NCI-H2227 (cell line): ENCODE results near the gene TNFSF12.

ENCODE experiments used
- DNase-seq: peaks from one replicate; lab custom pipeline; 2025; ENCODE audit not compliant: unreplicated experiment; lab: John Stamatoyannopoulos, UW

Gene TNFSF12, protein sequence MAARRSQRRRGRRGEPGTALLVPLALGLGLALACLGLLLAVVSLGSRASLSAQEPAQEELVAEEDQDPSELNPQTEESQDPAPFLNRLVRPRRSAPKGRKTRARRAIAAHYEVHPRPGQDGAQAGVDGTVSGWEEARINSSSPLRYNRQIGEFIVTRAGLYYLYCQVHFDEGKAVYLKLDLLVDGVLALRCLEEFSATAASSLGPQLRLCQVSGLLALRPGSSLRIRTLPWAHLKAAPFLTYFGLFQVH

DNA sequence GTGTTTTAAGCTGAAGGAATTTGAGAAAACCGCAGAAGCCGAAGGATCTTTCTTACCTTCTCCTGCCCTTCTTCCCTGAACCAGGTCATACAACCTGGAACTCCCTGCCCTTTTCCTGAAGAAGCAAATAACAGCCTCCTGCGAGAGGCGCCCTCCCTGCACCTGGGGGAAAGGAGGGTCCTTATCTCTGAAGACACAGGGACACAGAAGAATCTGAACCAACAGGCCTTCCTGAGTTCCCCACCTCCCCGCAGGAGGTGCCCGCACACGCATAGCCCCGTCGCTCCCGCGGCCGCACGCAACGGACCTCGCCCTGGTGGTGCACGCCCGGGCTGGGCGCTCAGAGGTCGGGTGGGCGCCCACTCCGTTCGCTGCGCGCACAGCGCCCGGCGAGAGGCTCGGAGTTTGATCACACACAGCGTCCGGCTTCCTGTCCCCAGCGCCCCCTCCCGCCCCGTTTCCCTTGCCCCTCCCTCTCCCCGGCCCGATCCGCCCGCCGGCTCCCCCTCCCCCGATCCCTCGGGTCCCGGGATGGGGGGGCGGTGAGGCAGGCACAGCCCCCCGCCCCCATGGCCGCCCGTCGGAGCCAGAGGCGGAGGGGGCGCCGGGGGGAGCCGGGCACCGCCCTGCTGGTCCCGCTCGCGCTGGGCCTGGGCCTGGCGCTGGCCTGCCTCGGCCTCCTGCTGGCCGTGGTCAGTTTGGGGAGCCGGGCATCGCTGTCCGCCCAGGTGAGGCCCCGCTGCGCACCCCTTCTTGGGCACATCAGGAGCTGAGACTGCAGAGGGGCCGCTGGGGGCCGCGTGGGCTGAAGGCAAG is at the start of gene TNFSF12:
TSS of gene TNFSF12 (plus strand) at position 474 of the 816 bp plus-strand sequence. CDS start at position 570, 96 bp downstream.
- DNase-seq, result peak; percentile 30

DNA sequence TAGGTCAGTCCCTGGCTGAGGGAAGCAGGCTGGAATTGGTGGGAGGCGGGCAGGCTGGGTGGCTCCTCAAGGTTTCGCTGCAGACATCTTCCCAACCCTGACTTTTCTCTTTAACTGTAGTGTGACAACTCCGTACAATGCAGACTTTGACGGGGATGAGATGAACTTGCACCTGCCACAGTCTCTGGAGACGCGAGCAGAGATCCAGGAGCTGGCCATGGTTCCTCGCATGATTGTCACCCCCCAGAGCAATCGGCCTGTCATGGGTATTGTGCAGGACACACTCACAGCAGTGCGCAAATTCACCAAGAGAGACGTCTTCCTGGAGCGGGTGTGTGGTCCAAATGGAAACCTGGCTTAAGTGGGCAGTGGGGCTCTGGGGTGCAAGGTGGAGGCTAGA is 49.7 kb upstream of the TNFSF12 start:
- DNase-seq, result no peak

DNA sequence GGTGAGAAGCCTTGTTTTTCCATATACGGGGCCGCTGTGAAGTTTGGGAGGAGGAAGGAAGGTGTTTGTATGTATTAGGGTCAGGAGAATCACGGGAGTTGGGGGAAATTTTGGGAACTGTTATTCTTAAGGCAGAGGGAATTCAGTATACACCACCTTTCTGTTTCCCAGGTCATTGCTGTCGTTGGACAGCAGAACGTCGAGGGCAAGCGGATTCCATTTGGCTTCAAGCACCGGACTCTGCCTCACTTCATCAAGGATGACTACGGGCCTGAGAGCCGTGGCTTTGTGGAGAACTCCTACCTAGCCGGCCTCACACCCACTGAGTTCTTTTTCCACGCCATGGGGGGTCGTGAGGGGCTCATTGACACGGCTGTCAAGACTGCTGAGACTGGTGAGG is 47.1 kb upstream of the TNFSF12 start:
- no peak for DNase-seq

DNA sequence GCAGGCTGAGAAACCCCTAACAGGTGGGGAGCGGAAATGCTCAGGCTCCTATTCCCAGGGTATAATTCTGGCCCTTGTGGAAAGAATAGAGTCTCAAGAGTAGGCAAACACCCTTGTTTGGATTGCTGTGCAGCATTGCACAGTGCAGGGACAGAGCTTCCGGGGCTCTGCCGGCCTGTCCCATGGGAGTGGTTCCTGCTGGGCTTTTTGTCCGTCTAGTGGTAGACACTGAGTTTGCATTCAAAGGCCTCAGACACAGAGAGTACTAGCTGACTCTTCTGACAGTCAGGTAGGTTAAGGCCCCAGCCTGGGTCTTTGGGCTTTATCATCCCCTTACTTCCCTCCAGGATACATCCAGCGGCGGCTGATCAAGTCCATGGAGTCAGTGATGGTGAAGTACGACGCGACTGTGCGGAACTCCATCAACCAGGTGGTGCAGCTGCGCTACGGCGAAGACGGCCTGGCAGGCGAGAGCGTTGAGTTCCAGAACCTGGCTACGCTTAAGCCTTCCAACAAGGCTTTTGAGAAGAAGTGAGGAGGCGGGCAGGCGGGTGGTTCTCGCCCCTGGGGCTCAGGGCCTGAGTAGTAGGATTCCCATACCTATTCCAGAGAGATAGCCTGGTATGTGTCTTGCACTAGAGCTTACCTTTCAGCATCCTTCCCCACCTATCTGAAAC is 46.5 kb upstream of the TNFSF12 start:
- DNase-seq, result no peak

DNA sequence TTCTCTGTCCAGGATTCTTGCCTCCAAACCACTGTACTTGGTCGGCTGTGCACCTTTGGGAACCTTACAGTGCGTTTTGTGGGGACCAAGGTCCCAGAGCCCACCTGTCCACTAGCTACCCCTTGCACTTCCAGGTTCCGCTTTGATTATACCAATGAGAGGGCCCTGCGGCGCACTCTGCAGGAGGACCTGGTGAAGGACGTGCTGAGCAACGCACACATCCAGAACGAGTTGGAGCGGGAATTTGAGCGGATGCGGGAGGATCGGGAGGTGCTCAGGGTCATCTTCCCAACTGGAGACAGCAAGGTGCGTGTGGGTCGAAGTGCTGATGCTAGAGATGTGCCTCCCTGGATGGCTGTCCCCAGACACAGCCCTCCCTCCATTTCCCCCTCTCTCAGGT is 45.9 kb upstream of the TNFSF12 start:
- no peak for DNase-seq

DNA sequence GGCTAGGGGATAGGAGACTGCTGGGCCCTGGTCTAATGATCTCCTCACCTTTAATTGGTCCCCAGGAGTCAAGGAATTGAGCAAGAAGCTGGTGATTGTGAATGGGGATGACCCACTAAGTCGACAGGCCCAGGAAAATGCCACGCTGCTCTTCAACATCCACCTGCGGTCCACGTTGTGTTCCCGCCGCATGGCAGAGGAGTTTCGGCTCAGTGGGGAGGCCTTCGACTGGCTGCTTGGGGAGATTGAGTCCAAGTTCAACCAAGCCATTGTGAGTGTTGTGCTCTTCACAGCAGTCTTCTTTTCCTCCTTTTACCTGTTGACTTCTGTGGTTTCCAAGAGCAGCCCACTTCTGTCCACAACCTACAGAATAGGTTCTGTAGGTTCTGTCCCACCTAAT is 45.3 kb upstream of the TNFSF12 start:
- DNase-seq, result no peak

DNA sequence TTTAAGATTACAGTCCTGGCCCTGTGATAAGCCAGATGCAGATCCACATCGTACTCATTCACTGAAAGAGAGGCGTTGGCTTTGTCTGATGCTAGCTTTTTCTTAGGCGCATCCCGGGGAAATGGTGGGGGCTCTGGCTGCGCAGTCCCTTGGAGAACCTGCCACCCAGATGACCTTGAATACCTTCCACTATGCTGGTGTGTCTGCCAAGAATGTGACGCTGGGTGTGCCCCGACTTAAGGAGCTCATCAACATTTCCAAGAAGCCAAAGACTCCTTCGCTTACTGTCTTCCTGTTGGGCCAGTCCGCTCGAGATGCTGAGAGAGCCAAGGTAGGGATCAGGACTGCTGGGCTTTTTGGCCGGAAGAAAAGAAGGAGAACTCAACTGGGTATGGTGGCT is 40.7 kb upstream of the TNFSF12 start:
- DNase-seq, result no peak

DNA sequence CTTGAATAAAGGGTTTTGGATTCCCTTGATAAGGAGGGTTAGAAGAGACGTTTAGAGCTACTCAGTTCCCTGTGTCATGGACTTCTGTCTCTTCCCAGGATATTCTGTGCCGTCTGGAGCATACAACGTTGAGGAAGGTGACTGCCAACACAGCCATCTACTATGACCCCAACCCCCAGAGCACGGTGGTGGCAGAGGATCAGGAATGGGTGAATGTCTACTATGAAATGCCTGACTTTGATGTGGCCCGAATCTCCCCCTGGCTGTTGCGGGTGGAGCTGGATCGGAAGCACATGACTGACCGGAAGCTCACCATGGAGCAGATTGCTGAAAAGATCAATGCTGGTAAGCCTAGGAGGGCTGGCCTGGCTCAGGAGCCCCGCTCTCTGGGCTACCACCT is 40.0 kb upstream of the TNFSF12 start:
- no peak for DNase-seq

DNA sequence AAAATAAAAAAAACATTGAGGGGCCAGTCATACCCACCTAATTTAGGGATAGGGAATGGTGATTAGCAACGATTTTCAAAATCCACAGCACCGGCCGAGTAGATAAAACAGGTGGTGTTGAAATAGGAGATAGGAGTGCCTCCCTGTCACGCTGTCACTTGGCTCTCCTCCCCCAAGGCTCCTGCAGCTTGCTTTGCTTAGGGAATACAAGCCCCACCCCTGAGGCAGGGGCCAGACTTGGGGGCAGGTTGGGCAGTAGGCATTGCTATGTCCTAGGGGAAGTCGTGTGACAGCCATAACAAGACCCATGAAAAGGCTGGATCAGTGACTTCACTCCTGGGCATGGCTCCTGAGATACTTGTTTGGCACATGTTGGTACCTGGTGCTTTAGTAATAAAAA is 38.9 kb upstream of the TNFSF12 start:
- no peak for DNase-seq

DNA sequence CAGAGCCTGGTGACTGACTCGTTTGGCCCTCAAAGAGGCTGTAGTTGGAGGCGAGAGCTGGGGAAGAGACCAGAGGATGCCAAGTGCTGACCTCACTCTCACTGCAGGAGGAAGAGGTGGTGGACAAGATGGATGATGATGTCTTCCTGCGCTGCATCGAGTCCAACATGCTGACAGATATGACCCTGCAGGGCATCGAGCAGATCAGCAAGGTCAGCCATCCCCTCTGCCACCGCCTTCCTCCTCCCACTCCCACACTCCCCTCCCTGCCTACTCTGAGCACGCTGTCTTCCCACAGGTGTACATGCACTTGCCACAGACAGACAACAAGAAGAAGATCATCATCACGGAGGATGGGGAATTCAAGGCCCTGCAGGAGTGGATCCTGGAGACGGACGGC is 37.8 kb upstream of the TNFSF12 start:
- DNase-seq, result no peak

DNA sequence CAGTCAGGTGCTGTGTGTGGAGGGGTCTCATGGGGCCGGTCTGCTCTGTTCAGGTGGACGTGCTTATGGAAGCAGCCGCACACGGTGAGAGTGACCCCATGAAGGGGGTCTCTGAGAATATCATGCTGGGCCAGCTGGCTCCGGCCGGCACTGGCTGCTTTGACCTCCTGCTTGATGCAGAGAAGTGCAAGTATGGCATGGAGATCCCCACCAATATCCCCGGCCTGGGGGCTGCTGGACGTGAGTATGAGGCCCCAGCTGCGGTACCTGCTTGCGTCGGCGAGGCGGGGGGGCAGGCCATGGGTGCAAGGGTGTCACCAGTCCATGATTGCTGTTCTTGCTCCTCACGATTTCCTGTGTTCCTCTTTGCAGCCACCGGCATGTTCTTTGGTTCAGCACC is 36.8 kb upstream of the TNFSF12 start:
- DNase-seq, result no peak

DNA sequence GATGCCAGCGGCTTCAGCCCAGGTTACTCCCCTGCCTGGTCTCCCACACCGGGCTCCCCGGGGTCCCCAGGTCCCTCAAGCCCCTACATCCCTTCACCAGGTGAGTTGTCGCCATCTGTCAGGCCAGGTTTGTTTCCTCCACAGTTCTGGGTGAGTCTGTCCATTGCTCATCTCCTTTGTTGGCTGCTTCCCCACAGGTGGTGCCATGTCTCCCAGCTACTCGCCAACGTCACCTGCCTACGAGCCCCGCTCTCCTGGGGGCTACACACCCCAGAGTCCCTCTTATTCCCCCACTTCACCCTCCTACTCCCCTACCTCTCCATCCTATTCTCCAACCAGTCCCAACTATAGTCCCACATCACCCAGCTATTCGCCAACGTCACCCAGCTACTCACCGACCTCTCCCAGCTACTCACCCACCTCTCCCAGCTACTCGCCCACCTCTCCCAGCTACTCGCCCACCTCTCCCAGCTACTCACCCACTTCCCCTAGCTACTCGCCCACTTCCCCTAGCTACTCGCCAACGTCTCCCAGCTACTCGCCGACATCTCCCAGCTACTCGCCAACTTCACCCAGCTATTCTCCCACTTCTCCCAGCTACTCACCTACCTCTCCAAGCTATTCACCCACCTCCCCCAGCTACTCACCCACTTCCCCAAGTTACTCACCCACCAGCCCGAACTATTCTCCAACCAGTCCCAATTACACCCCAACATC is 35.9 kb upstream of the TNFSF12 start:
- no peak for DNase-seq

DNA sequence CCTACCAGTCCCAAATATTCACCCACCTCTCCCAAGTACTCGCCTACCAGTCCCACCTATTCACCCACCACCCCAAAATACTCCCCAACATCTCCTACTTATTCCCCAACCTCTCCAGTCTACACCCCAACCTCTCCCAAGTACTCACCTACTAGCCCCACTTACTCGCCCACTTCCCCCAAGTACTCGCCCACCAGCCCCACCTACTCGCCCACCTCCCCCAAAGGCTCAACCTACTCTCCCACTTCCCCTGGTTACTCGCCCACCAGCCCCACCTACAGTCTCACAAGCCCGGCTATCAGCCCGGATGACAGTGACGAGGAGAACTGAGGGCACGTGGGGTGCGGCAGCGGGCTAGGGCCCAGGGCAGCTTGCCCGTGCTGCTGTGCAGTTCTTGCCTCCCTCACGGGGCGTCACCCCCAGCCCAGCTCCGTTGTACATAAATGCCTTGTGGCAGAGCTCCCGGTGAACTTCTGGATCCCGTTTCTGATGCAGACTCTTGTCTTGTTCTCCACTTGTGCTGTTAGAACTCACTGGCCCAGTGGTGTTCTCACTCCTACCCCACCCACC is 34.9 kb upstream of the TNFSF12 start:
- DNase-seq, result no peak

DNA sequence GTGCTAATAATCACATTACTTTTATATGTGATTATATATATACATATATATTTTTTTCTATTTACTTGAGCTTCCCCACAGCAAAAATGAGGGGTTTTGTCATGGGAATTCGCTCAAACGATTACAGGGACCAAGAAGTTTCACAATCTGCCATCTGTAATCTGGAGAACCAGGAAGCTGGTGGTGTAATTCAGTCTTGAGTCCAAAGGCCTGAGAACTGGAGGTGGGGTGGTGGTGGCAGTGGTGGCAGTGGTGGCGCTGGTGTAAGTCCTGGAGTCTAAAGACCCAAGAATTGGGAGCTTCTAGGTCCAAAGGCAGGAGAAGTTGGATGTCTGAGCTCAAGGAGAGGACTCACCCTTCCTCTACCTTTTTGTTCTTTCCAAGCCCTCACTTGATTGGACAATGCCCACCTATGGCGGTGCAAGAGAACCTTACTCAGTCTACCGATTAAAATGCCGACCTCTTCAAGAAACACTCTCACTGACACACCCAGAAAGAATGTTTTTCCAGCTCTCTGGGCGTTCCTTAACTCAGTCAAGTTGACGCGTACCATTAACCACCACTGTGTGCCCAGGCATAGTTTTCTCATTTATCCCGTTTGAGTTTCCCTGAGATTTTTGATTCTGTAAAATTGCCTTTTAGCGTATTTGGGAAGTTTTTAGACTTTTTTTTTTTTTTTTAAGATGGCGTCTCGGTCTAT is 32.8 kb upstream of the TNFSF12 start:
- no peak for DNase-seq

DNA sequence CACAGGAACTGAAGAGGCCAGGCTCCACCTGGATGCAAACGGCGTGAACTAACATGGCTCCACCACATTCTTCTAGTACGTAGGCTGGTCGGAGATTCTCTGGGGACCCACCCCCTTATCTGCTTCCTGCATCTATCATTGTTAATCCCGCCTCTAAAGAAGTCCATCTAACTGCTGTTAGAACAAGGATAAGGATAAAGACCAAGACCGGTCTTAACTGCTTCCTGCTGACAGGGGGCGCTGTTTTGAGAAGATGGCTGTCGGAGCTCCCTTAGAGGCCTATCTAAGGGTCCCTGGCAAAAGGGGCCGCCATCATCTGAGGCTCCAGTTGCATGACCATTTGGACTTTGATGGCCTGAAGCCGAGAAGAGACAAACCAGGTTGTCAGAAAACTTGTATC is 25.8 kb upstream of the TNFSF12 start:
- DNase-seq, result no peak

DNA sequence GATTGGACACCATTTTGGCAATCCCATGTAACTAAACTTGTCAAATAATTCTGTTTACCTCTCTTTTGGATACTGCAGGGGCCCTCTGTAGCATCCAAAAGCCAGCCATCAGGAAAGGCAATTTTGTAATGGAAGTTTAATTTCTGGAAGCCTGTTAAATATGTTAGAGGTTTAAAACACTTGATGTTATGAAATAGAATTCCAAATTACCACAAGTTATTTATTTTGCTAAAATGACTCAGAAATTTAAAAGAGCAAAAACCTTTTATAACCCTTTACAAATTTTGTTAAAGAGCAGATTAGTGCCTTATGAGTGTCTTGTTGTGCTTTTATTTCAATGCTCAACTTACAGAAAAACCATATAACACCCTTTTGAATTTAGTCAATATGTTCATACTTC is 20.0 kb upstream of the TNFSF12 start:
- DNase-seq, result no peak

DNA sequence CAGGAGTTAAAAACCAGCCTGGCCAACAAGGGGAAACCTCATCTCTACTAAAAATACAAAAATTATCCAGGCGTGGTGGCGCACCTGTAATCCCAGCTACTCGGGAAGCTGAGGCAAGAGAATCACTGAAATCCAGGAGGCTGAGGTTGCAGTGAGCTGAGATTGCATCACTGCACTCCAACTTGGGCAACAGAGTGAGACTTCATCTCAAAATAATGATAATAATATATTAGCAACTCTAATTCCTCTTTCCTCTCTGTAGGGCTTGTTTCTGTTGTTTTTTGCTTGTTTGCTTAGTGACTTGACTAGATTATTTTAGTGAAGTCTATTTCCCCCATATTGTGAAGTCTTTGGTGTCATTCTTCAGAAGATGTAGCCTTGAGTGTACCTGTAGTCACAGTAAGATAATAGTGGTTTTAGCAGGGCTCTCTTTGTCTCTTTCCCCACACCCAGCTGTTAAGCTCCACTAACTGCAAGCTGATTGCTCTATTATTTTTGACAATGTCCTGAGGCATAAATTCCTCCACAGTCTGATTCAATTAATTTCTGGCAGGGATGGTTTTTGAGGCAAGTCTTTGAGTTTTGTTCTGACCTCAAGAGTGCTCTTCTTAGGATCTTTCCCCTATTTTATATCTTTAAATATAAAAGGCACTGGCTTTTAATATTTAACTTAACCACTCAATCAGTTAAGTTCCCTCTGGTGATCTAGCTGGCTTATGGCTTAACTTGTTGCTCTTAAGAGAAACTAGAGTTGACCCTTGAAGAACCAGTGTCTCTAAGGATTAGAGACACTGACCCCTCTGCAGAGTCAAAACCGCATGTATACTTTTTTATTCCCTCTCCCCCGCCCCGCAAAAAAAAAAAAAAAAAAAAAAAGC is 18.6 kb upstream of the TNFSF12 start:
- no peak for DNase-seq

DNA sequence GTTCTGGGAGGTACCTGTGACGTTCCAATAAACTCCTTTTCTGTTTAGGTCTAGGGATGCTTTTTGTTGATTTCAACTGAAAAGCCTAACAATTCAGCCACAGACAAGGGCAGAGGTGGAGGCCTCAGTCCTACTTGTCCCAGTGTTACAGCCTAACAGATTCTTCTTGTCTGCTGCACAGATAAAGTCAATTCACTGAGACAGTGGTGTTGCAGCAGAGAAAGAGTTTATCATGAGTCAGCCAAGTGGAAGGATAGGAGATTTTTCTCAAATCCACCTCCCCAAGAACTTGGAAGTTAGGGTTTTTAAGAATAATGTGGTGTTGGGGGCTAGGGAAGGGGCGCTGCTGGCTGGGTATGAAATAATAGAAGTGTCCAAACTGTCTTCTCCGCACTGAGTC is 10.8 kb upstream of the TNFSF12 start:
- DNase-seq, result no peak

DNA sequence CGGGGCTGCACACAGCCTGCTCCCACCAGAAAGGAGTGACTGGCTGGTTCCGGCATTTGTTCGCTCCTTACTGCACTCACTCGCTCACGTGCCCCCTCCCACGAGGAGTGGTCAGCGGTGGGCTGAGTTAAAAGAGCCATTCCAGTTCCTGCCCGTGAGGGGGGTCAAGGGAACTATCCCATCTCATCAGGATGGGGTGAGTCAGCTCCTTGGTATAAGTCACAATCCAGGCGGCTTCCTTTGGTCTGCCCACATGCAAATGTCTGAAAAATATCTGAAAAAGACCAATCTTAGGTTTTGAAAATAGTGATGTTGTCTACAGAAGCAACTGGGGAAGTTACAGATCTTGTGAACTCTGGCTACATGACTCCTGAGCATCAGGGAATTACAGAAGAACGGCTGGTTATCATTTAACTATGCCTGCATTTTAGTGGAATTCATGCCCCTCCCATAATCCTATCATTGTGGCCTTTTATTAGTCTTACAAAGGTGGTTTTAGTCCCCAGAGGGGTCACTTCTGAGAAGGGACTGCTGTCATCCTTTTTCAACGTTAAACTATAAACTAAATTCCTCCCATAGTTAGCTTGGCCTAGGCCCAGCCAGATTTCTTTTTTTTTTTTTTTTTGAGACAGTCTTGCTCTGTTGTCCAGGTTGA is 9.8 kb upstream of the TNFSF12 start:
- no peak for DNase-seq
